GF-D8 (cell line): Measurements from ENCODE around the gene HMCN2.
"Not testable (repeated sequence)": the region's sequence is repeated elsewhere in the genome, so short reads cannot be mapped to it uniquely, and the experiment has no call there.

Source experiments
- DNase-seq: peaks from one replicate; lab custom pipeline; 2025; lab: John Stamatoyannopoulos, UW

Gene HMCN2

GRCh38 chr9:130433168-130433946 is 167.8 kb downstream of the HMCN2 start:
- DNase-seq = no peak

GRCh38 chr9:130433947-130434262 is 168.3 kb downstream of the HMCN2 start:
- no peak for DNase-seq

GRCh38 chr9:130434656-130435055 is 169.1 kb downstream of the HMCN2 start:
- not testable (repeated sequence) for DNase-seq

GRCh38 chr9:130437011-130437789 is 171.6 kb downstream of the HMCN2 start:
- no peak for DNase-seq

- DNase-seq = no peak
These were observed 172.9 kb downstream of the HMCN2 start for GRCh38 chr9:130438382-130438981.

- DNase-seq = no peak
These were observed 175.5 kb downstream of the HMCN2 start for GRCh38 chr9:130441031-130441430.

GRCh38 chr9:130442746-130443455 is 177.3 kb downstream of the HMCN2 start:
- DNase-seq = no peak

- DNase-seq = no peak
These were observed 177.9 kb downstream of the HMCN2 start for GRCh38 chr9:130443456-130443801.

GRCh38 chr9:130443840-130444492 is 178.4 kb downstream of the HMCN2 start:
- DNase-seq = no peak

- no peak for DNase-seq
These were observed 179.1 kb downstream of the HMCN2 start, which contains the start of gene ASS1 for GRCh38 chr9:130444565-130445221. Gene ASS1, plus strand, starts transcription at chr9:130444961. Its CDS starts 7,268 bp downstream, at chr9:130452229.

GRCh38 chr9:130445268-130445983 is 179.9 kb downstream of the HMCN2 start:
- DNase-seq = no peak

GRCh38 chr9:130446101-130446861 is 180.7 kb downstream of the HMCN2 start:
- DNase-seq = no peak

GRCh38 chr9:130447193-130447816 is 181.7 kb downstream of the HMCN2 start:
- no peak for DNase-seq

GRCh38 chr9:130448035-130448624 is 182.6 kb downstream of the HMCN2 start:
- no peak for DNase-seq

GRCh38 chr9:130448771-130449603 is 183.4 kb downstream of the HMCN2 start:
- DNase-seq = no peak

GRCh38 chr9:130450344-130451003 is 184.9 kb downstream of the HMCN2 start:
- DNase-seq = no peak

GRCh38 chr9:130451004-130451390 is 185.4 kb downstream of the HMCN2 start:
- DNase-seq = no peak
